Calu3 (cell line): Measurements from ENCODE around the gene USP24. TPM values are rescaled to one million over a fixed set of nuclear protein-coding genes. Genes with fewer than 3 reads are reported as not detected.
A peak's percentile ranks its signal among the peaks of the same experiment; 100 is the strongest.
"Not testable (repeated sequence)": the region's sequence is repeated elsewhere in the genome, so short reads cannot be mapped to it uniquely, and the experiment has no call there.

Experiments
- BruUV-seq: library from RNA; stranded (reverse); fragments of 400-500 nt; replicated peaks from 2 replicates; lab custom pipeline; 2021; lab: Mats Ljungman, UMichigan
- CTCF ChIA-PET: fragments of 300-600 bp; sonication (Branson Sonifier 250); formaldehyde crosslinking; loops from one replicate; lab custom pipeline; 2022; ENCODE audit warnings: antibody characterized with exemption; lab: Charles Lee
- DNase-seq: peaks from one replicate; pipeline ENCODE4 v3.0.0; 2022
- H3K27ac Mint-ChIP-seq: one replicate; pipeline ENCODE4 v1.8.0; 2022; ENCODE audit warnings: mixed read lengths; ENCODE audit not compliant: unreplicated experiment
- H3K27me3 Mint-ChIP-seq: one replicate; pipeline ENCODE4 v1.8.0; 2022; ENCODE audit warnings: mixed read lengths; ENCODE audit not compliant: unreplicated experiment
- H3K36me3 Mint-ChIP-seq: one replicate; pipeline ENCODE4 v1.8.0; 2022; ENCODE audit warnings: mild to moderate bottlenecking, moderate library complexity, mixed read lengths; ENCODE audit not compliant: insufficient read depth, unreplicated experiment
- H3K4me1 Mint-ChIP-seq: one replicate; pipeline ENCODE4 v1.8.0; 2022; ENCODE audit warnings: mild to moderate bottlenecking, low read depth, mixed read lengths; ENCODE audit not compliant: unreplicated experiment
- H3K4me3 Mint-ChIP-seq: one replicate; pipeline ENCODE4 v1.8.0; 2022; ENCODE audit warnings: mild to moderate bottlenecking, low read depth, moderate library complexity, mixed read lengths; ENCODE audit not compliant: unreplicated experiment
- H3K9me3 Mint-ChIP-seq: one replicate; pipeline ENCODE4 v1.8.0; 2022; ENCODE audit warnings: low read depth, mixed read lengths; ENCODE audit not compliant: unreplicated experiment
- intact Hi-C: fragments of 100-400 bp; cut with micrococcal nuclease; formaldehyde crosslinking; loops from one replicate; pipeline ENCODE4 v1.10.0; 2022; ENCODE audit not compliant: unreplicated experiment
- total RNA-seq: library from RNA; stranded (reverse); gene quantifications from 2 replicates; pipeline ENCODE4 v1.2.3, GENCODE V29; 2022
- TF ChIP-seq, protein P1 (sequence below): fragments of 200-600 bp; IDR thresholded peaks from one replicate; pipeline ENCODE4 v1.8.0; 2022; ENCODE audit warnings: antibody characterized with exemption; ENCODE audit not compliant: unreplicated experiment

Gene USP24
- total RNA-seq, 1 experiment from 2014 or later, result 45.3 TPM

- Mint-ChIP-seq H3K4me3 (no peak overlapping the region), H3K27ac (peak overlapping the region; percentile 2), H3K27me3 (no peaks in the 10 kb centered on the region), H3K4me1 (peaks cover 27% of the 10 kb centered on the region), H3K9me3 (no peaks in the 10 kb centered on the region), H3K36me3 (no peaks in the 10 kb centered on the region)
- CTCF ChIA-PET, result interaction anchor here (0.6 to 0.8 kb wide), 2 partner anchors 93 to 159 kb away, joined by 3 to 4 read pairs; no protein-coding TSS in a partner anchor
- DNase-seq, result peak; percentile 13
- TF ChIP-seq, protein P1, sequence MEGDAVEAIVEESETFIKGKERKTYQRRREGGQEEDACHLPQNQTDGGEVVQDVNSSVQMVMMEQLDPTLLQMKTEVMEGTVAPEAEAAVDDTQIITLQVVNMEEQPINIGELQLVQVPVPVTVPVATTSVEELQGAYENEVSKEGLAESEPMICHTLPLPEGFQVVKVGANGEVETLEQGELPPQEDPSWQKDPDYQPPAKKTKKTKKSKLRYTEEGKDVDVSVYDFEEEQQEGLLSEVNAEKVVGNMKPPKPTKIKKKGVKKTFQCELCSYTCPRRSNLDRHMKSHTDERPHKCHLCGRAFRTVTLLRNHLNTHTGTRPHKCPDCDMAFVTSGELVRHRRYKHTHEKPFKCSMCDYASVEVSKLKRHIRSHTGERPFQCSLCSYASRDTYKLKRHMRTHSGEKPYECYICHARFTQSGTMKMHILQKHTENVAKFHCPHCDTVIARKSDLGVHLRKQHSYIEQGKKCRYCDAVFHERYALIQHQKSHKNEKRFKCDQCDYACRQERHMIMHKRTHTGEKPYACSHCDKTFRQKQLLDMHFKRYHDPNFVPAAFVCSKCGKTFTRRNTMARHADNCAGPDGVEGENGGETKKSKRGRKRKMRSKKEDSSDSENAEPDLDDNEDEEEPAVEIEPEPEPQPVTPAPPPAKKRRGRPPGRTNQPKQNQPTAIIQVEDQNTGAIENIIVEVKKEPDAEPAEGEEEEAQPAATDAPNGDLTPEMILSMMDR, result no peak
- BruUV-seq, result no TSS peak
- intact Hi-C loops, result no loop called here
Measured at GRCh38 chr1:55233145-55233777, 18.1 kb upstream of the USP24 start.

- TF ChIP-seq, protein P1, result no peak
- DNase-seq, result no peak
- BruUV-seq, result no TSS peak
- Mint-ChIP-seq H3K36me3 (no peaks in the 10 kb centered on the region), H3K4me1 (peaks cover 27% of the 10 kb centered on the region), H3K4me3 (no peak overlapping the region), H3K27ac (no peak overlapping the region), H3K9me3 (no peaks in the 10 kb centered on the region), H3K27me3 (no peaks in the 10 kb centered on the region)
- intact Hi-C loops, result no loop called here
- CTCF ChIA-PET, result interaction anchor here (0.6 to 0.8 kb wide), 2 partner anchors 93 to 158 kb away, joined by 3 to 4 read pairs; no protein-coding TSS in a partner anchor
Measured at GRCh38 chr1:55232448-55233144, 17.4 kb upstream of the USP24 start.

GRCh38 chr1:55231745-55232144, 16.6 kb upstream of the USP24 start:
- Mint-ChIP-seq H3K27ac (no peak overlapping the region), H3K9me3 (no peaks in the 10 kb centered on the region), H3K36me3 (no peaks in the 10 kb centered on the region), H3K4me1 (peaks cover 27% of the 10 kb centered on the region), H3K27me3 (no peaks in the 10 kb centered on the region), H3K4me3 (no peak overlapping the region)
- TF ChIP-seq, protein P1, result no peak
- CTCF ChIA-PET, result no interaction called here
- no peak for DNase-seq
- BruUV-seq, result no TSS peak
- intact Hi-C loops, result no loop called here

DNA sequence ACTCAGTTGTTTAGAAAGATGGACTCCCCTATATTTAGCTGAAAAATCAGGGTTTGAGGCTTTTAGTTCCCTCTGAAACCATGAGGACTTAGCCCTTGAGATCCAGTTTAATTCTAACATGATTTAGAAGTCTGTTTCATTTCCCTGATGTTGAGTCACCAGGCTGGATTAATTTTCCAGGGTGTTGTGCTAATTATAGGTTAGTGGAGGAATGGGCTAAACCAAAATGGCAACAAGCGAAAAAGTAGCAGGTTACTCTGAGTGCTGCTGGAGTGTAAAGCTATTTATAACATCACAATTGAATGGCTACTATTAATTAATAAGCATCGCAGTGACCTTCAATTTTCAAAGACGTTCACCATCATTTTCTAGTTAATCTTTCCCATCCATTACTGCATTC, 15.5 kb upstream of the USP24 start:
- Mint-ChIP-seq H3K27me3 (no peaks in the 10 kb centered on the region), H3K9me3 (no peaks in the 10 kb centered on the region), H3K4me1 (peaks cover 17% of the 10 kb centered on the region), H3K27ac (no peak overlapping the region), H3K36me3 (no peaks in the 10 kb centered on the region), H3K4me3 (no peak overlapping the region)
- no peak for DNase-seq
- TF ChIP-seq, protein P1, result no peak
- CTCF ChIA-PET, result no interaction called here
- BruUV-seq, result no TSS peak
- intact Hi-C loops, result no loop called here

GRCh38 chr1:55229726-55230125, 14.6 kb upstream of the USP24 start:
- H3K4me3 Mint-ChIP-seq, H3K27ac Mint-ChIP-seq, H3K27me3 Mint-ChIP-seq, intact Hi-C loops, DNase-seq, CTCF ChIA-PET, H3K36me3 Mint-ChIP-seq, BruUV-seq, H3K9me3 Mint-ChIP-seq: not testable (repeated sequence)
- peaks cover 19% of the 10 kb centered on the region for H3K4me1 Mint-ChIP-seq
